ENCODE data around the gene HACD2. TPM values are rescaled to one million over a fixed set of nuclear protein-coding genes. Genes with fewer than 3 reads are reported as not detected.

The HACD2 gene
- total and polyA plus RNA-seq, 2 donors (not counting 3 experiments of a cell fraction or from before 2014, with no cell fraction given): 17.0 to 20.9 TPM

- CTCF ChIA-PET: no interaction called here
- no peaks in the 10 kb centered on the region for H3K27me3 ChIP-seq (ENCODE audit: control insufficient read depth in 2 of 2, insufficient read depth in 2 of 2, low read length in 2 of 2)
- H4K20me1 ChIP-seq (replicated peaks; ENCODE audit: control insufficient read depth, extremely low read depth, insufficient read depth, low read length): no peaks in the 10 kb centered on the region
- no peak overlapping the region for H3K27ac ChIP-seq (ENCODE audit: insufficient read depth, low read depth, low read length)
- dilution Hi-C loops (cut with MboI; ENCODE audit: extremely low pct_ligation_motif_present, low sequenced_read_pairs): no loop called here
- no peaks in the 10 kb centered on the region for H3K4me1 ChIP-seq (ENCODE audit: control insufficient read depth, extremely low read depth, insufficient read depth, low read length)
- no peaks in the 10 kb centered on the region for H3K9me3 ChIP-seq (replicated peaks; ENCODE audit: control insufficient read depth, insufficient read depth, low read length)
- BruUV-seq (replicated peaks): no TSS peak
- POLR2A ChIA-PET: no interaction called here
- DNase-seq (ENCODE audit: low read depth, low spot score): no peak
- FAIRE-seq: no peak
- no peaks in the 10 kb centered on the region for H3K79me2 ChIP-seq (ENCODE audit: control insufficient read depth, insufficient read depth, low read length)
- H2AFZ ChIP-seq (ENCODE audit: low read depth, low read length): no peak overlapping the region
- no peaks in the 10 kb centered on the region for H3K36me3 ChIP-seq (ENCODE audit: control insufficient read depth in 2 of 2, extremely low read depth in 1 of 2, insufficient read depth in 2 of 2, low read length in 2 of 2)
- TF ChIP-seq POLR2A (IDR thresholded peaks at IDR 0.05; ENCODE audit: low read depth, low read length) (no peak), POLR2AphosphoS5 (IDR thresholded peaks at IDR 0.05; ENCODE audit: insufficient read depth, low read depth, low read length) (no peak), MAX (IDR thresholded peaks at IDR 0.05; ENCODE audit: insufficient read depth, insufficient read length) (no peak), JUN (IDR thresholded peaks at IDR 0.05; ENCODE audit: borderline replicate concordance, insufficient read depth, insufficient read length, low read depth) (no peak), FOS (IDR thresholded peaks at IDR 0.05; ENCODE audit: borderline replicate concordance, insufficient read depth, low read length) (no peak), CTCF (IDR thresholded peaks at IDR 0.05; ENCODE audit: extremely low read depth in 1 of 2, insufficient read depth in 1 of 2, low read depth in 1 of 2, low read length in 2 of 2) (no peak), EZH2 (IDR thresholded peaks at IDR 0.05; ENCODE audit: borderline replicate concordance, low read depth, low read length, severe bottlenecking) (no peak), MYC (IDR thresholded peaks at IDR 0.05; ENCODE audit: low read depth, low read length) (no peak), GATA2 (IDR thresholded peaks at IDR 0.05; ENCODE audit: insufficient read depth, insufficient read length, low read depth, low read length) (no peak)
- no peaks in the 10 kb centered on the region for H3K9me1 ChIP-seq (replicated peaks; ENCODE audit: control insufficient read depth, extremely low read depth, insufficient read depth, low read length)
- H3K4me3 ChIP-seq (replicated peaks in 1 of 3; ENCODE audit: insufficient read depth in 1 of 3, low read depth in 1 of 3, low read length in 3 of 3): no peak overlapping the region
- H3K9ac ChIP-seq (replicated peaks; ENCODE audit: extremely low read depth, insufficient read depth, low read length): no peak overlapping the region
- no peak overlapping the region for H3K4me2 ChIP-seq (ENCODE audit: insufficient read depth, low read length)
- intact Hi-C loops (cut with micrococcal nuclease): no loop called here
Observed at GRCh38 chr3:123621850-123622189, 37.0 kb upstream of the HACD2 start.

All from endothelial cell of umbilical vein (primary cell).